22Rv1 (cell line): ENCODE measurements around the gene MCU.

Source experiments
- H3K27ac ChIP-seq: fragments of 450-650 bp; 2 replicates; pipeline ENCODE4 v1.5.1; 2017
- CTCF ChIP-seq: fragments of 450-650 bp; IDR thresholded peaks from 2 replicates; pipeline ENCODE4 v1.5.1; 2017; ENCODE audit warnings: mild to moderate bottlenecking
- ZFX ChIP-seq: fragments of 450-650 bp; IDR thresholded peaks from 2 replicates; pipeline ENCODE4 v1.6.1; 2017; ENCODE audit warnings: antibody characterized with exemption, borderline replicate concordance

MCU gene

GRCh38 chr10:72819053-72819452 is 127.1 kb downstream of the MCU start:
- TF ChIP-seq ZFX (no peak), CTCF (no peak)

GRCh38 chr10:72821606-72822005 is 129.7 kb downstream of the MCU start:
- H3K27ac ChIP-seq, result no peak overlapping the region
- TF ChIP-seq CTCF, result no peak
- no peak for TF ChIP-seq ZFX

More at GRCh38 chr10:72819053-72819452, 127.1 kb downstream of the MCU start:
- H3K27ac ChIP-seq, result no peak overlapping the region

- no peak overlapping the region for H3K27ac ChIP-seq
- TF ChIP-seq CTCF (no peak), ZFX (no peak)
Measured at GRCh38 chr10:72822342-72822986, 130.5 kb downstream of the MCU start.

GRCh38 chr10:72825163-72825562 is 133.2 kb downstream of the MCU start:
- TF ChIP-seq CTCF, result no peak
- no peak for TF ChIP-seq ZFX
- no peak overlapping the region for H3K27ac ChIP-seq

DNA sequence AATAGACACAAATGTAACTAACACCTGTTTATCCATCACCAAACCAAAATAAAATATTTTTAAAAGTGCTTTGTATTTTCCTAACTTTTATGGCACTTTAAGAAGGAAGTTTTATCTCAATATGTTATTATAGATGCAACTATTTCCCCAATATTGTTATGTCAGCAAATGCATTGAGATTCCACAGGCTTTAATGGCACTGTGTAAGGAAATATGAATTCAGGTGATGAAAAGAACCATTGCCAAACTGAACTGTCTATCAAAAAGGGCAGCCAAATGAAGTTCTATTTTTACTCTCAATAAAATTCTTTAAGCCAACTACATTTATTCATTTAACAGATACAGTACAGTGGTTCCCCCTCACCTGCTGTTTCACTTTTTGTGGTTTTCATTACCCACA is 134.4 kb downstream of the MCU start:
- H3K27ac ChIP-seq, result no peak overlapping the region
- TF ChIP-seq ZFX (no peak), CTCF (no peak)

DNA sequence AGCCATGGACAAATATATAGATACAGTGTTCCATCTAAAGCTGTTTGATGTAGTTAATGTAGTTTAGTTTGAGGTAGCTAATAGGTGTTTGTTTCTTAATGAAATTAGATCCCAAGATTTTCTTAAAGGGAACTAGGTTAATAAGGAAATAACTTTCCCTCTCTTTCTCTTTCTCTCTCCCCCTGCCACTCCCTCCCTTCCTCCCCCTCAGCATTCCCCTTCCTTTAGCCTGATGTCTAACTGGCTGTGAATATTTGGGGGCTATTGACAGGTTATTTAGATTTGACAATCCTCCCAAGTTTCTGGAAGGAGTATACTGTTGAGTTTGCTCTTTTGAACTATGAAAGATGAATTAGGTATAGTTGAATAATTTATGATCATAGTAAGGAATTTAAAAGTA is 136.4 kb downstream of the MCU start:
- no peak overlapping the region for H3K27ac ChIP-seq
- TF ChIP-seq ZFX (no peak), CTCF (no peak)

GRCh38 chr10:72830625-72831024 is 138.7 kb downstream of the MCU start:
- no peak for TF ChIP-seq CTCF
- no peak for TF ChIP-seq ZFX
- no peak overlapping the region for H3K27ac ChIP-seq
